Stimulated activated CD4-positive, alpha-beta T cell treated with anti-CD3 and anti-CD28 coated beads, Interleukin-15, amount 100 ng/mL, for 48 hours (primary cell): ENCODE results near the gene RAD51B.

Experiments
- DNase-seq, 2 donors: peaks; one replicate each; pipeline ENCODE4 v3.0.0-alpha.2; 2020; ENCODE audit warnings: low read depth in 2 of 2

The RAD51B gene

DNA sequence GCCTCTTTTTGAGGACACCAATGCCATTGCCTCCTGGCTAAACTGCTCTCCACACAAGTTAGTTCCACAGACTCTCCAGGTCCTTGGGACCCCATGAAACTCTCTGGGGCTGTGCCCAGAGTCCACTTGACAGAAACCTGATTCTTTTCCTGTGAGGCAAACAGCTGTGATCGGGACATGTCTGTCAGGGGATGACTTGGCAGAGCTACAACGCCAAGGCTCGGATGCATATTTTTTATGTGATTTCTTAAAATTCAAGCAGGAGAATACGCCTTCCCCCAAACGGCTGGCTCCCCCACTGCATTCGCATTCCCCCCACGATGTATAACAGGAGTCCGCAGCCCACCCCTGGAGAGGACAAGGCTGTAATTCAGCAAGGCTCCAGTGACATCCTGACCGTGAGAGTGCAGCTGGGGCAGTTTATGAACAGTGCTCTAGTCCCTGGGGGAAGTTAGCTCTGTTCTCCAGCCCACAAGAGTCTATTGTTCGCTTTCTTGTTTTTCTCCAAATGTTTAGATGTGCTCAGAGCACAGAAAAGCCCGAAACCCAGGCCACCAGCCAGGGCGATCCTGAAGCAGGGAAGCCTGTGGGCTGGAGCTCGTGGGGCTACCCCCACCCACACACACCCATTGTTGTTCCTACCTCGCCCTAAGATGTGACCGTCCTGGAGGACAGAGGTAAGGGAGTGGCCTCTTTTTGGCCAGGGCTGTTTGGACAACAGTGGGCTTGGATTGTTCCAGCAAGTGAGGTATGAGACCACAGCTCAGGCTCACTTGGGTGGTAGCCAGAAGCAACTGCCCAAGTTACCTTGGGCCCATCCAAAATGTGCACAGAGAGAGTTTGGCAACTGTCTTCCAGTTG is 813.8 kb downstream of the RAD51B start:
- no peak for DNase-seq

DNA sequence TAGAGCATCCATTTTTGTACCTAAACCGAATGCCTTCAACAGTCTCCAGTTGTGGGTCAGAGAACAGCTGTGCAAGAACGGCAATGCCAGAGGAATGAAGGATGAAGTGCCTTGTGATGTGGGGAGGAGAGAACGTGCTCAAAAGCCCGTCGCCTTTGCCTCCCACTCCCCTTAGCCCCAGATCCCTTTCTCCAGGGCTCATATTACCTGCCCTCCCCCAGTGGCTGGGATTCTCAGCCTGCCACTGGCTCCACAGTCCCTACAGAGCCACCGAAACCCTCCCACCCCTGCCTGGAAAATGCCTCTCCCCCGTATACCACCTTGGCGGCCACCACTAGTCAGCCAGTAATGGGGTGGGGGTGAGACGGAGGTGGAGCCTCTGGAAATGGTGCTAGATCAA is 814.8 kb downstream of the RAD51B start:
- no peak for DNase-seq

DNA sequence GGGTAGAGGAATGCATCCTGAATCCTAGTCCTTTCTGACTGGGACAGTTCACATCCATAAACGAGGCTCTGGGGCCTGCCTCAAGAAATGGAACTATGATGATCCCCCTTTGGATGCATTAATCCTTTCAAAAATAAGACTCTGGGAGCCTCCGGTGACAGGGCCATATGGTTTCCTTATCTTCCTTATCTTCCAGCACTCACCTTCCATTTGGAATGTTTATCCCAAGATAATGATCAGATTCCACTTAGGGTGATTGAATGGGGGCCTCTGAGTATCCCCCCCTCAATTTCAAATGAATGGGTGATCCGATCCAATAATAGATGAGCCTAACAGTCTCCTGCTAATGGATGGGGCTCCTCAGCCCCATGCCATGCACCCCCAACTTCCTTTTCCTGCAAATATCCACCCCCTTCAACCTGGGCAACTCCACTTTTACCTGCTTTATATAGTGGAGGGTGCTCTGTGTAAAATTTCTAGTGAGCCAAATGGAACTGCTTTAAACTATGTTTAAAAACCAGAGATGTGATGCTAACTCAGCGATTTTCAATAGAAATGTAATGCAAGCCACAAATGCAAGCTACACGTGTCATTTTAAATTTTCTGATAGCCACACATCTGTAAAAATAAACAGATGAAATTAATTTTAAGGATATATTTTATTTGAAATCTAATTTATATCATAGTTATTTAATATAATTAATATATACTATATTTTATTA is 815.5 kb downstream of the RAD51B start:
- DNase-seq = no peak

DNA sequence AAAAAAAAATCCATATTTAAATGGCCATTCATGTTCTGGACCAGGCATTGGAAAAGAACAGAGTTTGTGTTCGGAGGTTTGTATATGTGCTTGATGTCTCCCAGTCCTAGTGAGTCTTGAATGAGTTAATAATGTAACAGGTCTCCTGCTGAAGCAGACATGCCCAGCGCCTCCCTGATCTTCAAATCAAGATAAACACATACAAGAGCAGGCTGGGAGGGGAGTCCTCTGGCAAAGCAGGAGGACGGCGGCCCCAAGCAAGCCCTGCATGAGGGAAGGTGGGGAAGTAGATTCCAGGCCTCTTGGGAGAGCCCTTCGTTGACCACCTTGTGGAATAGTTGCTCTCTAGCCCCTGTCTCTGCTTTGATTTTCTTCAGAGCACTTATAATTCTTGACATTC is 817.0 kb downstream of the RAD51B start:
- no peak for DNase-seq

DNA sequence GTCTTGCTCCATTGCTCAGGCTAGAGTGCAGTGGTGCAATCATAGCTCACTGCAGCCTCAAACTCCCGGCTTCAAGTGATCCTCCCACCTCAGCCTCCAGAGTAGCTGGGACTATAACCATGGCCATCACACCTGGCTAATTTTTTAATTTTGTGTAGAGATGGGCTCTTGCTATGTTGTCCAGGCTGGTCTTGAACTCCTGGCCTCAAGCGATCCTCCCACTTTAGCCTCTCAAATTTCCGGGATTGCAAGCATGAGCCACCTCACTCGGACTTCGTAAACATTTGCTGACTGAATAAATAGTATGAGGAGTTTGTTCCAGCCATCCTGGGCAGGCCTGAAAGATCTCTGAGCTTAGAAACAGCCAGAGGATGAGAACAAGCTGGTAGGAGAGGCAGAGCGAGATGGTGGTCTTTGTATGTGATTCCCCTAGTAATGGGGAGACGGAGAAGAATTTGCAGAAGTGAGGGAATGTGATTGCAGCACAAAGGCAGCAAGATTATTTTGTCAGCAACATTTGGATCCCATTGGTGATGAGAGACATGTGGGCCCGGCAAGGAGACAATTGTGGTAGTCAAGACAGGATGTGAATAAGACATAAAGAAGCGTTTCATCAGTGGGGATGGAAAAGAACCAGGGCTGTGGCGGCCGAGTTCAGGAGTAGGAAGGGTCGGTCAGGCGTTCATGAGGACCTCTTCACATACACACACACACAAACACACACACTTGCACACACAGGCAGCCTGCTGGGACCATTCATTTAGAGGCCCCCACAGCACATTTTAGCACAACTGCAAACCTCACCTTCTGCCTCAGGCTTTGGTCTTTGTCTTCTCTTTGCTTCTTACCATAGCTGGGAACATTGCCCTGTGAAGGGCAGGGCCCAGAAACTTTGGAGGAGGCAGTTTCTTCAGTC is 817.8 kb downstream of the RAD51B start:
- DNase-seq = no peak

DNA sequence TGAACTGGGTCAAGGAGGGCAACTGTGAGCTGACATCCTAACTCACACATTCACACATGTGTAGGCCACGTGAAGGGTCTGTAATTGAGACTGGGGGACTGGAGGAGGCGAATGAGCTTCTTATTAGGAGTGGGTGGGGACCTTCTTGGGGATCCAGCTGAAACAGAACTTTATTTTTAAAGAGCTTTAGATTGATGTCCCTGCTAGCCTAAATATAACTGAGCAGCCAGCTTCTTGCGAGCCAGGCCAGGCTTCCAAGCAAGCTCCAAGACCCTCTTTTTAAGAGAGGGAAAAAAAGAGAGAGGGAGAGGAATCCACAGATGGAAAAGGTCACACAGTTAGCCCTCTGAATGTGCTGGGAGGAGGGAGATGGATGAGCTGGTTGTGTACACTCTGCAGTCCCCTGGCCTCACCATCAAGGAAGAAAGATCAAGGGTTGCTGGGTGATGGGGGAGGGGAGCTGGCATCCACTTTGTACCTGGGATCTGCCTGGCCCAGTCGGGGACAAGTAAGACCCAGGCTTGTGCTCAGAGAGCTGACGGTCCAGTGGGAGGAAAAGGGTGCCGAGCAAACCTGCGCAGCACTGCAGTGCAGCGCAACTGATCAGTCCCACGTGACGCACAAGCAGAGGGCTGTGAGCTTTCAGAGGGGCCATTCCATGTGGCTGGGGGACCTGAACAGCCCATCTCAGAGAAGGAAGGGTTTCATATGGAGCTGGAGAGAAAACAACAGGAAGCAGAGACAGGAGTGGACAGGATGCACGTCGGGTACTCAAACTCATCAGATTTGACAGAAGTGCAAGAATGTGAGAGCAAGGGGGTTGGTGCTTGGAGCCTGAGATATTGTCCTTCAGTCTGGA is 818.8 kb downstream of the RAD51B start:
- DNase-seq = no peak

DNA sequence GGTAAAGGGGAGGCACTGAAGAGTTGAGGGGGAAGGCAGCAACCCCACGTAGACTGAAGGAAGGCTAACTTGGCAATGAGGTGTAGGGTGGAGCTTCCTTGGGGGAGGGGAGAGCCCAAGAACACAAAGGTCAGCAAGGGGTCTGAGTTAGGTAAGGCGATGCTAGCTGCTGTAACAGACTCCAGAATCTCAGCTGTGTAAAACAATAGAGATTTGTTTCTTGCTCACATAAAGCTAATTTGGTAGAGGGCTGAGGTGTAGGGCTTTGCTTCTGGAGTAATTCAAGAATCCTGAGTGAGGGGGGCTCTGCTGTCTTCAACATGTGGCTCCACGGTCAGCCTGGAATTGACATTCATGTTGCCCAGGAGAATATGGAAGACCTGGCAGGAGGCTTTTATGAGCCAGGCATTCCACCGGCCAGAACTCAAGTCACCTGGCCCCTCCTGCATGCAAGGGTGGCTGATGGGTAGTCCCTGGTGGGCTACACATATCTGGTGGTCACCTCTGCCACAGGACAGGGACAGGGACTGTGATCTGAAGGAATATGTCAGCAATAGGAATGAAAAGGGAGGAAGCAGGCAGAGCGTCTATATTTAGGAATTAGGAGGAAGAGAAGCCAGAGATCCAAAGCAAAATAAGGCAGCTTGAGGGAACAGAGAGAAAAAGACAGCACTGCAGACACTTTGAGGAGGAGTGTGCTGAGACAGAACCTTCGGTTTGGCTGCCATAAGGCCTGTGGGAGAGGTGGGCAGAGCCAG is 819.6 kb downstream of the RAD51B start:
- no peak for DNase-seq

DNA sequence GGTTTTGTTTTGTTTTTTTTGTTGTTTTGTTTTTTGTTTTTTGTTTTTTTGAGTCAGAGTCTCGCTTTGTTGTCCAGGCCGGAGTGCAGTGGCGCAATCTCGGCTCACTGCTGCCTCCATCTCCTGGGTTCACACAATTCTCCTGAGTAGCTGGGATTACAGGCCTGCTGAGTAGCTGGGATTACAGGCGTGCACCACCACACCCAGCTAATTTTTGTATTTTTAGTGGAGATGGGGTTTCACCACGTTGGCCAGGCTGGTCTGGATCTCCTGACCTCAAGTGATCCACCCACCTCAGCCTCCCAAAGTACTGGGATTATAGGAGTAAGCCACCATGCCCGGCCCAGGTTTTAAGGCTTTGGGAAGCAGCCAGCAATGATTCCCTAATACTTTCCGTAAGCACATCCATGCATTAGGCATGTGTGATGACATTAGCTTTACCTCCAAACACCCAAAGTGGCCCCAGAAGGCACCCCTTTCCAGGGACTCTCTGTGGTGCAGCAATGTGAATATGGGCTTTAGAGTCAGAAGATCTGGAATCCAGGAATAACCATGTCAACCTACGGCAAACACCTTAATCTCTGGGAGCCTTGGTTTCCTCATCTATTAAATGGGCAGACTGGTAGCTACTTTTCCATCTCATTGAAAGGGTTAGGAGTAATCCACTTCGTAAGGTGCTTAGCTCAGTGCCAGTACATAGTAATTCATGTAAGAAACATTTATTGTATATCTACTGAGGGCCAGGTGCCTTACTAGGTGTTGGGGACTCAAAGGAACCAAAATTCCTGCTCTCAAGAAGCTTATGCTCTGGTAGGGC is 820.4 kb downstream of the RAD51B start:
- DNase-seq = no peak

DNA sequence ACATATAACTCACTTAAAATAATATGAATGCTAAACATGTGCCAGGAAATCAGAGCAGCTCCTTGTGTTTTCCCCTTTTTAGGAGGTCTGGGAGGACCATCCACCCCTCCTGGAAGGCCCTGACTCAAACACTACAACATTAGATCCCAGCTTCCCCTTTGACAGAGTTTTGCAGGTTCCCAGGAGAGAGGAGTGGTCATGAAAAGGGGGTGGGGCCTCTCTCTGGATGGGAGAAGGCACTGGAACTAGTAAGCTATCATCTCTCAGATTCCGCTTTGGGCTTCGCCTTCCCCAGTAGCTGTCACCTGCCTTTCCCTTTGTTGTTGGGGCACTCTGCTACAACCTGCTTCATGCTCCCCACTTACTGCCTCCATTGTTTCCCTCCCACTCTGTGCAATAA is 824.1 kb downstream of the RAD51B start:
- no peak for DNase-seq

DNA sequence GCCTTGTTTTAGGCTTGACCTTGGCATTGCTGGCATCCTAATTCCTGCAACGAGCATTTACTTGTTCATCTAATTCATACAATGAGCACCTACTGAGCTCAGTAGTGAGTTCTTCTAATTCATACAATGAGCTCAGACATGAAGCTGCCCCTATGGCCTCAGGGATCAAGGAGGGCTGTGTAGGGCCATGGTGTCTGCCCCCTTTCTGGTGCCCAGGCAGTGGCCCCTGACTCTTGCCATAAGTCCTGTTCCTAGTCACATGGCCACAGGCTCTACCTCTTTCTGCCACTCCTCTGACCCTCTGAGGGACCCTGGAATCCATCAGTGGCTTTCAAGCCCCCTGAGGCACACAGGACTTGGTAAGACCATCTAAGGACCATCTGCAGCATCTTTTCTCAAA is 824.5 kb downstream of the RAD51B start:
- DNase-seq = no peak

DNA sequence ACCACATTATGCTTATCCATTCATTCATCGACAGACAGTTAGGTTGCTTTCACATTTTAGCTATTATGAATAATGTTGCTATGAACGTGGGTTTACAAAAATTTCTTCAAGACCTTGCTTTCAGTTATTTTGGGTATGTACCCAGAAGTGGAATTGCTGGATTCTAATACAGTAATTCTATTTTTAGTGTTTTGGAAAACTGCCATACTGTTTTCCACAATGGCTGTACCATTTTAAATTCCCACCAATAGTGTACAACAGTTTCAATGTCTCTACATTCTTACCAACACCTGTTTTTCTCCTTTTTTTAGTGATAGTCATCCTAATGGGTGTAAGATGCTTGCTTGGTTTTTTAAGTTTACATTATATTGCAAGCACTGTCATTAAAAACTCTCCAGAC is 825.8 kb downstream of the RAD51B start:
- no peak for DNase-seq

DNA sequence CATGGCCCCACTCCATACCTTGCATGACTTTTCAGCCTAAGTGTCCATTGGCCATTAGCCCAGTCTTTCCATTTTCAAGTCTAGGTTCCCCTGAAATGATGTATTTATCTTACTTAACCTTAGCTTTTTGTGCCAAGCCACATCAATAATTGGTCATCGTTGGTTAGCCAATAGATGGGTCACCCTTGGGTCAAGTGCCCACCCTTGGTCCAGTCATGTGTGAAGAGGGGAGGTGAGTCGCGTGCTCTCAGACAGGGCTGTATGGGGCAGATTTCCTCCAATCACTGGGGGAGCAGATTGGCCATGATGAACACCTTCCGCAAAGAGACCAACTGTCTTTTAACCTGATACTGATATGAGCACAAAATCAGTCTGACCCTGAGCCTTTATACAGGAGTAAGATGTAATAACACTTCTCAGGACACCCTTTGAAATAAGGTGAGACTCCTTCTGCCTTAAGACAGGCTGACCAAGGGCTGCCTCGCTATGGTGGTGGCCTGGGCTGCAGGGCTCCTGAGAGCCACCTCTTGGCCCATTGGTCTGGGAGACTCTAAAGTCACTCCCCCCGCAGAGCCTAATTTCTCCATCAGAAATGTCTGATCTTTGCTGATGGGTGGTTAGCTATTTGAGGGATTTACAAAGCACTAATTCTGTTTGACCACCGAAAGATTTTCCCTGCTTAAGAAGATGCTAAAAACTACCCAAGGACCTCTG is 830.1 kb downstream of the RAD51B start:
- no peak for DNase-seq

DNA sequence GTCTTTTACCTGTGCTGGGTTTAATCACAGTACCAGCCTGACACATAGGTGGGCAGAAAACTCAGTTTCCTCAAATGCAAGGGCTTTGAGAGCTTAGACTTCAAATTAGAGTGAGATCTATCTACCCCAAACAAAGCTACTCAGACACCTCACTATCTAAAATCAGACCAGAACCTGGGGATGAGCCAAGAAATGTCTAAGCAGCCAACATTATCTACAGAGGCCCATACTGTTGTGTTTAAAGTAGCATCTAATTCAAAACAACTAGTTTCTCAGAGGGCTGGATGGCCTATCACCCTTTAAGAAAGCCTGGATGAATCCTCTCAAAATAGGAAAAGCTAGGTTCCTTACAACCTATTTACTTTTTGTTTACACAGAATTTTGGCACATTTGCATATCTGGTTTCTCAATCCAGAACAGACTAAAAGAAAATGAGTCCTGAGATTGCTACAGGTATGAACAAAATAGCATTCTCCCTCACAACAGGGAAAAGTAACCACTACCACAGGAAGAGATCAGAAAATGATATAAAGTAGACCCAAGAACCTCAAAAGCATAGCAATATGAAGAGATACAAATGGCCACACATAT is 830.9 kb downstream of the RAD51B start:
- no peak for DNase-seq

DNA sequence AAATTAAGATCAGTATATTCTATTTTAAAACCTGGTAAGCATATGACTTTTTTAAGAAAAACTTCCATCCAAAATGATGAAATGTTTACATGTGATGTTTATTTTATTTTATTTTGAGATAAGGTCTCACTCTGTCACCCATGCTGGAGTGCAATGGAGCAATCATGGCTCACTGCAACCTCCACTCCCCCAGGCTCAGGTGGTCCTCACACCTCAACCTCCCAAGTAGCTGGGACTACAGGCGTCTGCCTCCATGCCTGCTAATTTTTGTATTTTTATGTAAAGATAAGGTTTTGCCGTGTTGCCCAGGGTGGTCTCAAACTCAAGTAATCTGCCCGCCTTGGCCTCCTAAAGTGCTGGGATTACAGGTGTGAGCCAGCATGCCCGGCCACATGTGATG is 831.5 kb downstream of the RAD51B start:
- no peak for DNase-seq

DNA sequence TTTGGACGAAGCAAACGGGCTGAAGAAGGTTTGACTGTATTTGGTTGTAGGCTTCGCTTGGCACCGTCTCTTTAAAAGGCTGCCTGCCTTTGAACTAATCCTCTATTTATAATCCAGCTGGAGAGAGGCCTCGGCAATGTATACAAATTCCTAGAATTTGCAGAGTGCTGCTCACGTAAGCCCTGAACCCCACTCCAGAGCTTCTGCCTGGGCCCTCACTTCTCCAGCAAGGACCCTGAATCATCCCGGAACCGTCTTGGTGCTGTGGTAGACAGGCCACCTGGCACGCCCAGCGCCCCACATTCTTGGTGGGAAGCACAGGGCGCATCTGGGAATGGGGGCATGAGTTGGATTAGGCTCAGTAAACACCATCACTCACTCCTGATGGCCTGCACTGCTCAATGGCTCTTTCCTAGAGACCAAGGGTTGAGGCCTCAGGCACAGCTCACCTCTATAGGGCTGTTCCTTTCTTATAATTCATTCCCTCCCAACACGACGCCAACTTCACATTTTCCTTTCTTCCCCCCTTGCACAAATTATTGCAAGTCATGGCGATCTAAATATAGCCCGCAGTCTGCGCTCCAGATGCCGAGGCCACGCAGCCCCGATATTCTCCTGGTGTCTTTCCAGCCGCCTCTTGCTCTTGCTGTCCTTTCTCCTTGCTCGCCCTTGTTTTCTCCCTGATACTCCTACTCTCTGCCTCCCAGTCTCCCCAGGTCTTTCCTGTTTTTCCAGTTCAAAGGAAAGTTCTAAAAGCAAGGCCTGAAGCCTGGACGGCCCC is 832.3 kb downstream of the RAD51B start:
- DNase-seq = no peak

DNA sequence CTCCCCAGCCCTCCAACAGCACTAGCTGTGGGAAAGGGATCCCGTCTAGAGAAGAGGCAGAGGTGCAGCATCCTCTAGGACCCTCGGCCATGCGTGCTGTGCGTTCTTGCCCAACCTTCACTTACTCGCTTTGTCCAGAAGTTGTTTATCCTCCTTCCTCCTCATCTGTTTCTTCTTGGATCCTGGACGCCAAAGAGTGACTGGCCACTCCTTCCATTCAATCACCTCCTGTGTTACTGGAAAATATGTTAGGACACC is 832.8 kb downstream of the RAD51B start:
- DNase-seq = no peak

DNA sequence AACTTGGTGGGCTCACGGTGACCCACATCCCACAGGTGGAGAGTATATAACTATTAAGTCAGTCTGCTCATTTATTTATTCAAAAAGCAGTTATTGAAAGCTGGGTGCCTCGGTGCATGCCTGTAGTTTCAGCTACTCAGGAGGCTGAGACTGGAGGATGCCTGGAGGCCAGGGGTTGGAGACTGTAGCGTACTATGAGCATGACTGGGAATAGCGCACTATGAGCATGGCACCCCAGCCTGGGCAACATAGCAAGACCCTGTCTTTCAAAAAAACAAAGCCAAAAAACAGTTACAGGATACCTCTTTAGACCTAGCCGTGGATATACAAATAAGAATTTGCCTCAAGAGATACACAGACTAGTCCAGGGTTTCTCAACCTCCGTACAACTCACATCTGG is 833.5 kb downstream of the RAD51B start:
- DNase-seq = no peak

DNA sequence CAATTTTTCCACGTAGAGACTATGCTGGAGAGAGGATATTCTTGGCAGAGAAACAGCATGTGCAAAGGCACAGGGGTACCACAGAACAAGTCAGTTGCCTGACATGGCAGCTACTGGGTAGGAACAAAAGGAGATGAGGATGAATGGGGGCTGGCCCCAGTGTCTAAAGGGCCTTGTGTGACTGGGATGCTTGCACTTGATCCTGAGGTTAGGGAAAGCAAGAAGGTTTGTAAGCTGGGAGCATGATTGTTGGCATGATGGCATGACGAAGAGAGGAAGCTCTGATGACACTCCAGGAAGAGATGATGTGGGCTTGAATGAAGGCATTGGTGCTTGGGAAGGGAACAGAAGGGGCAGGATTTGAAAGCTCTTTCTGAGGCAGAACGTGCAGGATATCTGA is 834.2 kb downstream of the RAD51B start:
- no peak for DNase-seq
